HG02798 (cell line): Measurements from ENCODE around the gene COQ10A.

Experiments
- ATAC-seq: cut with Tn5 transposase; IDR thresholded peaks from one replicate; pipeline ENCODE4 v1.9.1; 2021; ENCODE audit warnings: mild to moderate bottlenecking; ENCODE audit not compliant: unreplicated experiment, poor library complexity

Gene COQ10A

DNA sequence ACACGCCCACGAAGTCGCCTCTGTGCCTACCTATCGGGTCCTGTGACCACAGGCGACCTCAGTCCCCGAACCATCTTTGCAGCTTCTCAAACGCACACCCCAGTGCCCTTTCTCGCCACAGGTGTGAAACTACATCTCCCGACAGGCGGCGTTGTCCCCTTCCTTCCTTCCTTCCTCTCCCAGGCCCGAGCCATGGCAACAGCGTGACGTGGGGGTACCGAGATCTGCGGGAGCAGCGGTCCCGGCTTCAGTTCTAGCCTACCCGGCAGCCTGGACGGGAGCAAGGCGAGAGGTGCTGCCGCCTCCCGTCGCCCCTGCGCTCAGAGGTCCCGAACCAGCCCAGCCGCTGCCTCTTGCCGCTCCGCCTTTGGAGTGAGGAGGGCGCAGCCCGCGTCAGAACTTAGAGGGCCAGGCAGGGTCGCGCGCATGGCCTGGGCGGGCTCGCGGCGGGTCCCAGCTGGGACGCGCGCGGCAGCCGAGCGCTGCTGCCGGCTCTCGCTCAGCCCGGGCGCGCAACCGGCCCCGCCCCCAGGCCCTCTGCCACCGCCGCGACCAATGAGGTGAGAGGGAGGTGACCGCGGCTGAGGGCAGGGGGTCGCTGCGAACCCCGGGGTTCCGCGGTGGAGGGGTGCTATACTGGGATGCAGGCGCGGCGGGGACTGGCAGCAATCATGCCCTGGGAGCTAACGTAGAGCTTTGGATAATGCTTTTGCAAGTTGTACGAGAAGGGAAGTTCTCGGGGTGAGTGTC lies at the start of gene COQ10A:
TSS of gene COQ10A (plus strand) at position 250 of the 750 bp plus-strand sequence. CDS start at position 427, 177 bp downstream.
- peak; percentile 95 for ATAC-seq

DNA sequence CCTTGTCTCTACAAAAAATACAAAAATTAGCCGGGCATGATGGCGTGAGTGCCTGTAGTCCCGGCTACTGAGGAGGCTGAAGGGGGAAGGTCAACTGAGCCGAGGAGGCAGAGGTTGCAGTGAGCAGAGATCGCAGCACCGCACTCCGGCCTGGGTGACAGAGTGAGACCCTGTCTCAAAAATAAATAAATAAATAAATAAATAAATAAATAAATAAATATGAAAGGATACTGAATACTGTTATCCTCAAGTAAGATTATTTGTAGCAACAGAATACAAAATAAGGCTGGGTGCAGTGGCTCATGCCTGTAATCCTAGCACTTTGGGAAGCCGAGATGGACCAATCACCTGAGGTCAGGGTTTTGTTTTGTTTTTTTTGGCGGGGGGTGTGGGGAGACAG lies 46.9 kb upstream of the COQ10A start:
- ATAC-seq, result no peak

DNA sequence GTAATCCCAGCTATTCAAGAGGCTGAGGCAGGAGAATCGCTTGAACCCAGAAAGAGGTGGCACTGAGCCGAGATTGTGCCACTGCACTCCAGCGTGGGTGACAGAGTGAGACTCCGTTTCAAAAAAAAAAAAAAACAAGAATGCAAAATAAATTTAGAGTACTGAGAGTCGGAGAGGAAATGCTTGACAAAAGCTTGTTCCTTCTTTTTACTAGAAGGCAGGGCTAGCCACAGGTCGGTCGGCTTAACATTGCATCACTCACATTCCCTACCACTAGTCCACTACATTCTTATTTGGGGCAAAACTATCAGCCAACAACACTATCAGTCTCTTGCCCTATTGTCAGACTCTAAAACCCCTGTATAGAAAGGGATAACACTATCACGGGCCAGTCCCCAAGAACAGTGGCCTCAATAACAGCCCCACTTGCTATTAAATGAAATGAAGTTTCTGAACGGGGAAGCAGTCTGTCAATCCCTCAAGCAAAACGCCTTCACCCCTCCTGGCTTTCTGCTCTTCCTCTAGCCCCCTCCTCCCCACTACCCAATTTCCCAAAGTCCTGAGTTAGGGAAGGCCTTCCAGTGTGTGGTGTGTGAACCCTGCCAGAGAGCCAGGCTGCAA lies 46.0 kb upstream of the COQ10A start:
- ATAC-seq, result no peak

DNA sequence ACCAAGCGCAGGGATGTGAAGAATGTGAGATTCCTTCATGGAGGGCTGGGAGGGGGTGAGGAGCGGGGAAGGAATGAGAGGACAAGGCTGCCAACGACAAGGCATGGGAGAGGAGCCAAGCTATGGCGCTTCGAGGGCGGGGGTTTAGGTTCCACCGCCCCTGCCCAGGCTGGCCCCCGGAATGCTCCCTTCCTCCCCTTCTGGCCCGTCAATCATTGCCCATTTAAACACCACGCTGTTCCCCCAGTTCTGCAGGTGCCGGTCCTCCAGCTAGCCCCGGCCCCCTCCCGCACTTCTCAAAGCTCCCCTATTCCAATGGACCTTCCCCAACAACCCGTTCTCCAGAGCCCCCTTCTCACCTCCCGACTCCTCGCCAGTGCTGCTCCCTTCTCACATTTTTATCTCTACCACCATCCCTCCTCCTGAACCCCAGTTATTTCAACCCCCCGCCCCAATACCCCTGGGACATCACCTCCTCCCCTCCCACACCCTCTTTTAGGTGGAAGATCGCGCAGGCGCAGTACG lies 45.4 kb upstream of the COQ10A start:
- peak; percentile 22 for ATAC-seq

DNA sequence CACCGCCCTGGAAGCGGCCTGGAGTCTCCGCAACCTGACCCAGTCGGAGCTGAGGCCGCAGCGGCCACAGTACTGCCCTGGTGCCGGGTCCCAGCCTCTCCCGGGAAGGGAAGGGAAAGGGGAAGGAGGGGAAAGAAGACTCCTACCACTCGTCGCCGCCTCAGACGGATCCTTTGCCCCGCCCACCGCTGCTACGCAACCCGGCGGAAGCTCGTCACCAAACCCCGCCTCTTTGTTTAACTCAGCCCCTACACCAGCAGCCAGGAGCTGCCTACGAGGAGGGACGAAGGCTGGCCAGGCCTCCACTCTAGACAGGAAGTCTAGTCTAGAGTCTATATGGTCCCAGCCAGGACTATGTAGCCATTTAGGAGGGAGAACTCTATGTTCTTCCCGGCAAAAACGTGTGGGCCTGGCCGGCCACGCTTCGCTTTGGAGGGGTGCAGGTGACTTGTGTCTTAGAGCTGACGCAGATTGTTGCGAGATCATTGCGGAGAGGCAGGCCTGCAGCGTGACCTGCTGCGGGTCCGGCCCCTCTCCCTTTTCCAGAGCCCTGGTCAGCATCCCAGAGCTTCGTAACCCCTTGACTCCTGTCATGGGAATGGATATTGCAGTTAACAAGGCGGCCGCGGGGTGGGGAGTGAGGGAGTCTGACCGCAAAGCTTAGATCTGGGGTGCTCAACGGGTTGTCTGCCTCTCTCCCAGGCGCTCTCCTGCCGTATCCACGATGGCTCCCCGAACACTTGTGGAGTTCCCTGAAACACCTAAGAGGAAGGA lies 44.8 kb upstream of the COQ10A start, which contains the start of gene RNF41:
TSS of gene RNF41 (minus strand) at position 166 of the 774 bp plus-strand sequence. CDS start 7,875 bp downstream, outside the sequence.
- peak; percentile 86 for ATAC-seq

- no peak for ATAC-seq
Observed at GRCh38 chr12:56222531-56222895, 44.2 kb upstream of the COQ10A start.

- no peak for ATAC-seq
Observed at GRCh38 chr12:56223571-56224101, 43.1 kb upstream of the COQ10A start.

DNA sequence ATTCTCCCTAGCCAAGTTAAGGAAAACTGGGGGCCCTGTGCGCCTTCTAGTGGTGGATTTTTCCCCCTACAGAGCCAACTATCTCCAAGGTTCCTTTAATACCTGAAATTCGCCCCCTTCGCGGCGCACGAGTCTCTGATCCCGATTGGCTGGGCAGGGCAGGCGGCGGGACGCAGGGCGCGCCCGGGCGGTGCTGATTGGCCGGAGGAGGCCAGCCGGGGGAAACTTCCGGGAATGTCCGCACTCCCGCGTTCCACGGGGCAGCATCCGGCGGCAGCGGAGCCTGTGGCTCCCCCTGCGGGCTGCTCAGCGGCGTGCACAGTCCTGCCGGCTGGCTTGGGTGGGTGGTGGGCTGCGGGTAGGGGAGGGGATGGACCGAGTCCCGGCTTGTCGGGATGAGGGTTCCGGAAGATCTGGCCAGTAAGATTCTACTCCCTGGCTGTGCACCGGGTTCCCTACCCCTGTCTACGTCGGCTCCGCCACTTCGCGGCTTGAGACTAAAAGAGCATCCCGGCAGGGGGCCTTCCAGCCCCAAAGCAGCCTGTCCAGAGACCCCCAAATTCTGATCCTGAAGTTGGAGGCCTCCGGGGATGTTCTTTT lies 42.5 kb upstream of the COQ10A start, which contains the start of gene NABP2:
TSS of gene NABP2 (plus strand) at position 241 of the 600 bp plus-strand sequence. CDS start 515 bp downstream, outside the sequence.
- ATAC-seq, result peak; percentile 83

DNA sequence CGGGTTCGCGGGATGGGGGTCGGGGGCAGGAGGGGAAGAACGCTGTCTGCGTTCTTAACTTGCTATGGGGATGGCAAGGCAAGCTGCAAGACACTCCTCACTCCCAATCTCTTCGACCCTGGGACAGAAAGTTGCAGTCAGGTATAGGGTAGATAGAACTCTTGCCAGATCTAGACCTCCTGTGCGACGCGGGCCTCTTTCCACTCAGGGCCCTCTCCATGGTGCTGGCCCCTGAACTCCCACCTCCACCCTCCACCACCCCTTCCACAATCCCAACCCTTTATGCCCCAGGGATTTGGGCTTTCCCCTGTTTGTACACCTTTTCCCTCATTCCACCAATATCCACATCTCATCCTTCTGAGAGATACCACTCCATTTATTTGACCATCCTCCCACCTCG lies 41.8 kb upstream of the COQ10A start:
- no peak for ATAC-seq

DNA sequence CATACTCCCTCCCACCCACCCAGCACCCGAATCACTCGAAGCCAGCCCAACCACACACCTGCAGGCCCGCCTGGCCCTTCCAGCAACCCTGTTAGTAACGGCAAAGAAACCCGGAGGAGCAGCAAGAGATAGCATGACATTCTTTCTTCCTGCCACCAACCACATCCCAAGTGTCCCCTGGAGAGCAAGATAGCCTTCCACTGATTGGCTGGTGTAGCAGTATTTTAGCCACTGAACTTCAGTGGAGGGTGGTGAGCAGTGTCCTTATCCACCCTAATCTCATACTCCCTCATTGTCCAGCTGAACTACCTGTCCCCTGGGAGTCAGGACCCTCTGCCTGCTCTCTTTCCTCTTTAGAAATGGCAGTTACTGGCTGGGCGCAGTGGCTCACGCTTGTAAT lies 37.7 kb upstream of the COQ10A start:
- ATAC-seq, result no peak

- no peak for ATAC-seq
Observed at GRCh38 chr12:56229916-56230431, 36.8 kb upstream of the COQ10A start, which contains the start of gene SLC39A5. SLC39A5 (plus strand) TSS chr12:56230051; CDS start chr12:56231275, 1,224 bp downstream.

GRCh38 chr12:56230432-56231183 lies 36.1 kb upstream of the COQ10A start:
- no peak for ATAC-seq

DNA sequence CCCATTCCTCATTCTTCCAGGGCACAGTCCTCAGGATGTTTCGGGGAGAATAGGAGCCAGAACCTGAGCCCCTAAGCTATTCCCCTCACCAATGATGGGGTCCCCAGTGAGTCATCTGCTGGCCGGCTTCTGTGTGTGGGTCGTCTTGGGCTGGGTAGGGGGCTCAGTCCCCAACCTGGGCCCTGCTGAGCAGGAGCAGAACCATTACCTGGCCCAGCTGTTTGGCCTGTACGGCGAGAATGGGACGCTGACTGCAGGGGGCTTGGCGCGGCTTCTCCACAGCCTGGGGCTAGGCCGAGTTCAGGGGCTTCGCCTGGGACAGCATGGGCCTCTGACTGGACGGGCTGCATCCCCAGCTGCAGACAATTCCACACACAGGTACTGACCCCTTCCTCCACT lies 35.6 kb upstream of the COQ10A start:
- no peak for ATAC-seq

DNA sequence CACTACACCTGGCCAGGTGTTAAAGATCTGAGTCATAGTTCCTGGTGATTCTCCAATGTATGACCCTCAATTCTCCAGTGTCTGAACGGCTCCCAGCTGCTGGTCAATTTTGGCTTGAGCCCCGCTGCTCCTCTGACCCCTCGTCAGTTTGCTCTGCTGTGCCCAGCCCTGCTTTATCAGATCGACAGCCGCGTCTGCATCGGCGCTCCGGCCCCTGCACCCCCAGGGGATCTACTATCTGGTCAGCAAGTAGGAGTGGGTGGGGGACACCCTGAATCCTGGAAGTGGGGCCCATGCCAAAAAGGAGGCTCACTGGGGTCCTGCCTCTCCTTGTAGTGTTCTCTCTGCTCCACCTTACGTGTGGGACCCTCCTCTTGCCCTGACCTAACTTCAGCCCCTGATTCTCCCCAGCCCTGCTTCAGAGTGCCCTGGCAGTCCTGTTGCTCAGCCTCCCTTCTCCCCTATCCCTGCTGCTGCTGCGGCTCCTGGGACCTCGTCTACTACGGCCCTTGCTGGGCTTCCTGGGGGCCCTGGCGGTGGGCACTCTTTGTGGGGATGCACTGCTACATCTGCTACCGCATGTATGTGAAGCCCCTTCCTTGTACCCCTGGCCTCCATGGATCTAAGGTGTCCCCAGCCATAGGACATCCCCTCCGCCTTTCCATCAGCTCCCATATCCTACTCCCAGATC lies 31.9 kb upstream of the COQ10A start:
- no peak for ATAC-seq

DNA sequence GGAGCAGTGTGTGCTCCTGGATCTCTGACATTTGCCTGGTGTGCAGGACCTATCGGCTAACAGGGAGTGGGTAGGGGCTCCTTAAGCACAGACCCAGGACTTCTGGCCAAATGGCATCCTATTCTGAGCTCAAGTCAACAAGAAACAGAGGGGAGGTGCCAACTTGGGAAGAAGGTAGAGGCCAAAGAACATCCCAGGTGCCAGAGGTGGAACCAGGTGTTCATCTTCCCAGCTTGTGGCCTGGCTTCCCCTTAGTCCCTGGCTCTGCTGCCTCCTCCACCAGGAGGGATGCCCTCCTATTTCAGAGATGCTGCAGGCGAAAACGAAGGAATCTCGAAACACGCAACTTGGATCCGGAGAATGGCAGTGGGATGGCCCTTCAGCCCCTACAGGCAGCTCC lies 30.7 kb upstream of the COQ10A start:
- ATAC-seq, result no peak

- ATAC-seq, result no peak
Observed at GRCh38 chr12:56236985-56237384, 29.8 kb upstream of the COQ10A start.

DNA sequence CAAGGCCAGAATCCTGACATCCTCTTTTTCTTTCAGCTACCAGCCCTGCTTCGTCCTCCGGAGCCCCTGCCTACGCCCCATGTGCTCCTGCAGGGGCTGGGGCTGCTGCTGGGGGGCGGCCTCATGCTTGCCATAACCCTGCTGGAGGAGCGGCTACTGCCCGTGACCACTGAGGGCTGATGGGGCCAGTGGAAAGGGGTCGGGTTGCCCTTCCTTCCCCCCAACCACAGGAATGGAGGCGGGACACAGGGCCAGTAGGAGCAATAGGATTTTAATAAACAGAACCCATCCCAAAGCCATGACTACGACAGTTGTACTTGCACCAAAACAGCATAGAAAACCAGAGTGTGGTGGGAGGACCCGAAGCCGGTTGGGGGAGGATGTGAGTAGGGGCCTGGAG lies 29.2 kb upstream of the COQ10A start:
- ATAC-seq, result no peak
